Measurements from ENCODE around the gene DCDC2C. TPM values are rescaled to one million over a fixed set of nuclear protein-coding genes. Genes with fewer than 3 reads are reported as not detected.

DCDC2C gene
- polyA plus RNA-seq, 1 donor from 2014 or later, result not detected

DNA sequence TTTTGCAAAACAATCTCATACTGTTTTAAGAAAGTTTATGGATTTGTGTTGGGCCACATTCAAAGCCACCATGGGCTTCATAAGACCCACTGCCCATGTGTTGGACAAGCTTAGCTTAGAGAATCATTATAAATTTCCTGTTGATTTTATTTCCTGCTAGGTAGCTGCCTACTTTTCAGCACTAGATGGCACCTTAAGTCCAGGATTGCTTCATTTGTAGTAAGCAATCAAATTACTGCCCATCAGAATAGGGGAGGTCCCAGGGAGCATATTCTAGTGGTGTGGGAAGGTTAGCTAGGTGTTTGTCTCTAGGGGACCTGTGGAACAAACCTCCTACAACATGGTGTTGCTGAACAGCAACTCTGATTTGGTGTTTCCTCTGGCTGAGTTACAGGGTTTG lies 11.0 kb upstream of the DCDC2C start:
- Histone ChIP-seq H3F3A (ENCODE audit: insufficient read depth, low read length, poor library complexity, severe bottlenecking) (no peaks in the 10 kb centered on the region), H3K4me2 (ENCODE audit: low read length) (no peak overlapping the region), H4K20me1 (ENCODE audit: insufficient read depth) (no peaks in the 10 kb centered on the region), H3K27me3 (ENCODE audit: insufficient read depth, low read depth, low read length) (no peaks in the 10 kb centered on the region), H3K27ac (ENCODE audit: low read length) (no peak overlapping the region), H3K4me3 (ENCODE audit: low read length) (no peak overlapping the region), H2AFZ (ENCODE audit: low read depth, low read length) (no peak overlapping the region), H3K9me3 (ENCODE audit: low read length) (no peaks in the 10 kb centered on the region), H3K9ac (ENCODE audit: low read length) (no peak overlapping the region), H3K79me2 (replicated peaks; ENCODE audit: insufficient read depth, low read length) (no peaks in the 10 kb centered on the region), H3K9me2 (ENCODE audit: insufficient read depth, low read length) (no peaks in the 10 kb centered on the region), H3K36me3 (ENCODE audit: insufficient read depth, low read length) (no peaks in the 10 kb centered on the region)
- TF ChIP-seq SMC3 (conservative IDR thresholded peaks at IDR 0.05; ENCODE audit: poor library complexity) (peak; percentile 78), RAD21 (conservative IDR thresholded peaks at IDR 0.05) (peak; percentile 83), EZH2 (IDR thresholded peaks at IDR 0.05; ENCODE audit: borderline replicate concordance, insufficient read depth, low read length, poor library complexity, severe bottlenecking) (no peak)
- TF ChIP-seq, protein P1, sequence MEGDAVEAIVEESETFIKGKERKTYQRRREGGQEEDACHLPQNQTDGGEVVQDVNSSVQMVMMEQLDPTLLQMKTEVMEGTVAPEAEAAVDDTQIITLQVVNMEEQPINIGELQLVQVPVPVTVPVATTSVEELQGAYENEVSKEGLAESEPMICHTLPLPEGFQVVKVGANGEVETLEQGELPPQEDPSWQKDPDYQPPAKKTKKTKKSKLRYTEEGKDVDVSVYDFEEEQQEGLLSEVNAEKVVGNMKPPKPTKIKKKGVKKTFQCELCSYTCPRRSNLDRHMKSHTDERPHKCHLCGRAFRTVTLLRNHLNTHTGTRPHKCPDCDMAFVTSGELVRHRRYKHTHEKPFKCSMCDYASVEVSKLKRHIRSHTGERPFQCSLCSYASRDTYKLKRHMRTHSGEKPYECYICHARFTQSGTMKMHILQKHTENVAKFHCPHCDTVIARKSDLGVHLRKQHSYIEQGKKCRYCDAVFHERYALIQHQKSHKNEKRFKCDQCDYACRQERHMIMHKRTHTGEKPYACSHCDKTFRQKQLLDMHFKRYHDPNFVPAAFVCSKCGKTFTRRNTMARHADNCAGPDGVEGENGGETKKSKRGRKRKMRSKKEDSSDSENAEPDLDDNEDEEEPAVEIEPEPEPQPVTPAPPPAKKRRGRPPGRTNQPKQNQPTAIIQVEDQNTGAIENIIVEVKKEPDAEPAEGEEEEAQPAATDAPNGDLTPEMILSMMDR (IDR thresholded peaks at IDR 0.05; ENCODE audit: poor library complexity, severe bottlenecking), result peak; percentile 77

DNA sequence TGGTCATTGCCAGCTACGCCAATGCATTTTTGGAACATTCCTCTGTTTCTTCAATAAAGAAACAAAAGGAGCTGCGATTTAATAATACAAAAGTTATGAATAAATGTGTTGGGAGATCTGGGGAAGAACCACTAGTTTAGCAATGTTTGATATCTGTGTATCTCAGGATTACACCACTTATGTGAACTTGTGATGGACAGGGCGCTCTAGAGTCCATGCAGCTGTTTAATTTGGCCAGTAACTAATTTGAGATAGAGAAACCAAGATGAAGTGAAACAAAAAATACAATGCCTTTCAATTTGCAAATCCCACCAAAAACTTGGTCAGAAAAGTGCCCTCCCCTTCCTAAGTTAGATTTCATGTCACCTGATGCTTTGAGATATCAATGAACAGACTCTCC lies 6.8 kb upstream of the DCDC2C start:
- H3K9ac ChIP-seq (ENCODE audit: low read length), result no peak overlapping the region
- H3K4me3 ChIP-seq (ENCODE audit: low read length), result no peak overlapping the region
- H3K9me3 ChIP-seq (ENCODE audit: low read length), result no peaks in the 10 kb centered on the region

More for the DNA sequence above, 6.8 kb upstream of the DCDC2C start:
- TF ChIP-seq EZH2 (IDR thresholded peaks at IDR 0.05; ENCODE audit: borderline replicate concordance, insufficient read depth, low read length, poor library complexity, severe bottlenecking) (no peak), RAD21 (conservative IDR thresholded peaks at IDR 0.05) (no peak), POLR2AphosphoS5 (IDR thresholded peaks at IDR 0.05) (no peak), TAF1 (IDR thresholded peaks at IDR 0.05; ENCODE audit: low read depth) (no peak), MXI1 (conservative IDR thresholded peaks at IDR 0.05; ENCODE audit: poor library complexity, severe bottlenecking) (no peak), EP300 (conservative IDR thresholded peaks at IDR 0.05; ENCODE audit: poor library complexity, severe bottlenecking) (no peak), SMC3 (conservative IDR thresholded peaks at IDR 0.05; ENCODE audit: poor library complexity) (no peak)
- TF ChIP-seq, protein P1 (IDR thresholded peaks at IDR 0.05; ENCODE audit: poor library complexity, severe bottlenecking), result no peak
- TF ChIP-seq, protein P2, sequence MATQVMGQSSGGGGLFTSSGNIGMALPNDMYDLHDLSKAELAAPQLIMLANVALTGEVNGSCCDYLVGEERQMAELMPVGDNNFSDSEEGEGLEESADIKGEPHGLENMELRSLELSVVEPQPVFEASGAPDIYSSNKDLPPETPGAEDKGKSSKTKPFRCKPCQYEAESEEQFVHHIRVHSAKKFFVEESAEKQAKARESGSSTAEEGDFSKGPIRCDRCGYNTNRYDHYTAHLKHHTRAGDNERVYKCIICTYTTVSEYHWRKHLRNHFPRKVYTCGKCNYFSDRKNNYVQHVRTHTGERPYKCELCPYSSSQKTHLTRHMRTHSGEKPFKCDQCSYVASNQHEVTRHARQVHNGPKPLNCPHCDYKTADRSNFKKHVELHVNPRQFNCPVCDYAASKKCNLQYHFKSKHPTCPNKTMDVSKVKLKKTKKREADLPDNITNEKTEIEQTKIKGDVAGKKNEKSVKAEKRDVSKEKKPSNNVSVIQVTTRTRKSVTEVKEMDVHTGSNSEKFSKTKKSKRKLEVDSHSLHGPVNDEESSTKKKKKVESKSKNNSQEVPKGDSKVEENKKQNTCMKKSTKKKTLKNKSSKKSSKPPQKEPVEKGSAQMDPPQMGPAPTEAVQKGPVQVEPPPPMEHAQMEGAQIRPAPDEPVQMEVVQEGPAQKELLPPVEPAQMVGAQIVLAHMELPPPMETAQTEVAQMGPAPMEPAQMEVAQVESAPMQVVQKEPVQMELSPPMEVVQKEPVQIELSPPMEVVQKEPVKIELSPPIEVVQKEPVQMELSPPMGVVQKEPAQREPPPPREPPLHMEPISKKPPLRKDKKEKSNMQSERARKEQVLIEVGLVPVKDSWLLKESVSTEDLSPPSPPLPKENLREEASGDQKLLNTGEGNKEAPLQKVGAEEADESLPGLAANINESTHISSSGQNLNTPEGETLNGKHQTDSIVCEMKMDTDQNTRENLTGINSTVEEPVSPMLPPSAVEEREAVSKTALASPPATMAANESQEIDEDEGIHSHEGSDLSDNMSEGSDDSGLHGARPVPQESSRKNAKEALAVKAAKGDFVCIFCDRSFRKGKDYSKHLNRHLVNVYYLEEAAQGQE (IDR thresholded peaks at IDR 0.05; ENCODE audit: borderline replicate concordance), result no peak
- H3K4me2 ChIP-seq (ENCODE audit: low read length), result no peak overlapping the region
- no peaks in the 10 kb centered on the region for H3K79me2 ChIP-seq (replicated peaks; ENCODE audit: insufficient read depth, low read length)
- no peak overlapping the region for H2AFZ ChIP-seq (ENCODE audit: low read depth, low read length)
- H4K20me1 ChIP-seq (ENCODE audit: insufficient read depth), result no peaks in the 10 kb centered on the region
- H3K27me3 ChIP-seq (ENCODE audit: insufficient read depth, low read depth, low read length), result no peaks in the 10 kb centered on the region
- no peaks in the 10 kb centered on the region for H3K9me2 ChIP-seq (ENCODE audit: insufficient read depth, low read length)
- H3K27ac ChIP-seq (ENCODE audit: low read length), result no peak overlapping the region
- no peaks in the 10 kb centered on the region for H3K36me3 ChIP-seq (ENCODE audit: insufficient read depth, low read length)
- H3F3A ChIP-seq (ENCODE audit: insufficient read depth, low read length, poor library complexity, severe bottlenecking), result no peaks in the 10 kb centered on the region
